Measurements from ENCODE around the gene C22orf39.

C22orf39 gene

DNA sequence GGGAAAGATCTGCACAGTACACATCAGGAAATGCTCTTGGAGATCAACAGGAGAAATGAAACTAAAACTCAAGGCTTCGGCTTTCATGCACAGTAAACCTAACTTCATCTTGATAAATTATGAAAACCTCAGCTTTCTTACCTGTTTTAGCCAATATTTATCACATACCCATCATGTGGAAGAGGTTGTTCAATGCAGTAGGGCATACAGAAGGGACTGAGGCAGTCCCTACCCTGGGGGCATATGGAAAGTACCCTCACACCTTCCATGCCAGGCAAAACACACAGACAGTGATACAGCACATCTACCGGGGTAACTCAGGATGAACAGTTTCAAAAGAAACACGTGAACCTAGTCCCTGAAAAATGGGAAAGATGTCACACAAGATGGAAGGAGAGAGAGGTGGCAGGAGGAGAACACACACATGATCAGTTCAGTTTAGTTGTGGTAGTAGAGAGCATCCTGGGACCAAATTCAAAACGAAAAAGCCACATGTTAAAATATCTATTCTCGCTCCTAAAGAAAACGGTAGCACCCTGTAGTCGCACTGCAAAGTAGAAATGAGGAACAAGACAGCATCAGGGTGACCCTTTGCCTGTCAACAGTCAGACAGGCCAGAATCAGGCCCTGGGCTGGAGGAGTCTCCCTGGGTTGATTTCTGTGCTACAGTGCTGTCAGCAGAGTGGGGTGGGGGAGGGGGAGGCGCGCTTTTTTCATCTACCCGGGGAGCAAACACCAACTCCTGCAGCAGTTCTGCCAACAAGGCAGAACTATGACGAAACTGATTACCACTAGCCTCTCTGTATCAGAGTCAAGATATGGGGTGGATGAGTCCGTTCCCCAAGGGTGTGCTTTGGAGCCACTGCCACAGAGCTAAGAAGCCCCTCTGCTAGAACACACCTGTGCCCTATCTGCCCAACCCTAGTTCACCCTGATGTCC is 17.3 kb downstream of the C22orf39 start:
- Histone ChIP-seq H3K27ac (no peak overlapping the region), H3K4me3 (peak overlapping the region; percentile 81)
- TF ChIP-seq CTCF (IDR thresholded peaks at IDR 0.05) = no peak
- DNase-seq (ENCODE audit: low spot score) = no peak

- DNase-seq (ENCODE audit: low spot score) = no peak
- TF ChIP-seq CTCF (IDR thresholded peaks at IDR 0.05) = no peak
- Histone ChIP-seq H3K4me3 (no peak overlapping the region), H3K27ac (no peak overlapping the region)
Measured at GRCh38 chr22:19424186-19424500, 23.4 kb downstream of the C22orf39 start.

DNA sequence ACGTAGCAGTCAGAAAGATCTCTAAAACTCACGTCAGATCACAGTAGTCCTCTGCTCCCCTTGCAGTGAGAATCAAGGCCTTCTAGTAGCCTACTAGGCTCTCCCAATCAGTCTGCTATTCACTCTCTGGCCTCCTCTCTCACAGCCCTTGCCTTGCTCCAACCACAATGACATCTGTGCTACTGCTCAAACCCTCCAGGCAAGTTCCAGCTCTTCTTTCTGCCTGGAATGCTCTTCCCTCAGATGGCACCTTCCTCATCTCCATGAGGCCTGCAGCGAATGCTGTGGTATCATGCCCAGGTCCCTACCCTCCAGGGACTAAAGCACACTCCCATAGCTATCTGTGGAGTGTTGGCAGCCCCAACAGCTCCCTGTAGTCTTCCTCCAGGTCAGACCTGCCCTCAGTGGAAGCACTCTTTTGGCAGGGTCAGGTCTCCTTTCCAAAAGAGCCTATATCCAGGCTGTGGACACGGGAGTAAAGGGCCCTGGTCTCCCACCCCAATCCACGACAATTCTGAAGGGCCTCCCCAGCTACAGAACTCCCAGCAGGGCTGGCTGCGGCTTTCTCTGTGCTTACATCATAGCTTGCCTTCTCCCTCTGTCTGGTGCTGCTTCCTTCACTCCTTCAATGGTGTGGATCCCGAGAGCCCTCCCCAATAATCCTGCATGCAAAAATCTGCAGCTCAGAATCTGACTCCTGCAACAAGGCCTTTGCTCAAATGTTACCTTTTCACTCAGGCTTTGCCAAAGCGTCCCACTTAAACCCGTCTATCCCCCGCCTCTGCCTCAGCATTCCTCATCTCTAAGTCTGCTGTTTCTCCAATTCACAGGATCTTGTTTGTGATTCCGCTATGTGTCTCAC is 24.8 kb downstream of the C22orf39 start:
- H3K4me3 ChIP-seq = no peak overlapping the region

GRCh38 chr22:19420321-19420720 is 27.2 kb downstream of the C22orf39 start:
- no peak for TF ChIP-seq CTCF (IDR thresholded peaks at IDR 0.05)
- no peak for DNase-seq (ENCODE audit: low spot score)
- no peak overlapping the region for H3K27ac ChIP-seq
- no peak overlapping the region for H3K4me3 ChIP-seq

More for the DNA sequence above, 24.8 kb downstream of the C22orf39 start:
- DNase-seq (ENCODE audit: low spot score) = no peak
- H3K27ac ChIP-seq = no peak overlapping the region
- TF ChIP-seq CTCF (IDR thresholded peaks at IDR 0.05) = no peak

DNA sequence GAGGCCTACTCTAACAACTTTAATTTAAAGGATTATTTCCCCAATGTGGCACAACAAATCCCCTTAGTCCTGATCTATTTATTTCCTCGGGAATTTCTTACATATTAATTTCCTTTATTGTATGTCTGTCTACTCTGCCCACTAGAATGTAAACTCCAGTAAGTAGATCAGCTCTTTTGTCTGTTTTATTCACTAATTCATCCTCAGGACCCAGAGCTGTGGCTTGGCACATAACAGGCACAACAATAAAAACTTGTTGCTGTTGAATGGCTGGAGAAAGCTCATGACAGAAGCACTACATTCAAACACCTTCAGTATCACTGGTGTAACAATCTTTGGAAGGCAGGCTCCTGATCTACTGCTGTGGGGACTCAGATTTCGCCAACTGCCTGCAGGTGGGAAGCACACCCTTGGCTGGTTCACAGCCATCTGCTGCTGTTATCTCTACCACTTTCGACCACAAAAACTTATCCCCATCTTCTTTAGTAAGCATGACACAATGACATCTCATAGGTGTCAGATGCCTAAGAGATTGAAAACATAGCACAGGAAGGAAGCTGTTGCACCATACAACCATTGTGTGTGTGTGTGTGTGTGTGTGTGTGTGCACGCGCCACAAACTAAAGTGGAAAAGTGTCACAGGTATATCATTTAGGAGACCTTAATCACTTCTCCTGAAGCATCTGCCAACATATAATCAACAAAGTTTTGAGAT is 27.9 kb downstream of the C22orf39 start:
- TF ChIP-seq CTCF (IDR thresholded peaks at IDR 0.05) = no peak
- DNase-seq (ENCODE audit: low spot score) = no peak

GRCh38 chr22:19419086-19419463 is 28.4 kb downstream of the C22orf39 start:
- Histone ChIP-seq H3K27ac (no peak overlapping the region), H3K4me3 (no peak overlapping the region)
- TF ChIP-seq CTCF (IDR thresholded peaks at IDR 0.05) = no peak
- no peak for DNase-seq (ENCODE audit: low spot score)

More for the DNA sequence above, 27.9 kb downstream of the C22orf39 start:
- Histone ChIP-seq H3K27ac (no peak overlapping the region), H3K4me3 (no peak overlapping the region)

Data from coronary artery (tissue), 2 donors.